Measurements from ENCODE around the gene CNOT6. TPM values are rescaled to one million over a fixed set of nuclear protein-coding genes. Genes with fewer than 3 reads are reported as not detected.

CNOT6 gene
- total RNA-seq, 1 experiment from 2014 or later, result 60.9 TPM

GRCh38 chr5:180555168-180555921, 61.2 kb downstream of the CNOT6 start:
- no peak for DNase-seq (ENCODE audit: low spot score)
- POLR2A ChIA-PET (ENCODE audit: low non-redundant PET), result no interaction called here
- H3K4me3 ChIP-seq (ENCODE audit: low read depth, low read length, poor library complexity, severe bottlenecking), result no peak overlapping the region
- BruUV-seq (replicated peaks), result no TSS peak
- H3K9me3 ChIP-seq (ENCODE audit: low read depth, low read length, poor library complexity, severe bottlenecking), result no peaks in the 10 kb centered on the region
- no peaks in the 10 kb centered on the region for H3K4me1 ChIP-seq (ENCODE audit: insufficient read depth, low read length, poor library complexity, severe bottlenecking)
- H3K27ac ChIP-seq (ENCODE audit: low read depth, low read length, poor library complexity, severe bottlenecking), result no peak overlapping the region
- CTCF ChIA-PET, result no interaction called here
- TF ChIP-seq EZH2 (IDR thresholded peaks at IDR 0.05; ENCODE audit: borderline replicate concordance, low read depth, low read length, poor library complexity, severe bottlenecking), result no peak
- no peak for TF ChIP-seq CTCF (conservative IDR thresholded peaks at IDR 0.05; ENCODE audit: low read depth, low read length)
- intact Hi-C loops (cut with micrococcal nuclease; ENCODE audit: unreplicated experiment), result no loop called here
- H3K27me3 ChIP-seq (replicated peaks; ENCODE audit: insufficient read depth, low read depth, low read length, poor library complexity), result no peaks in the 10 kb centered on the region
- peaks cover 30% of the 10 kb centered on the region for H3K36me3 ChIP-seq (ENCODE audit: insufficient read depth, low read length, poor library complexity, severe bottlenecking)

GRCh38 chr5:180557217-180557809, 63.1 kb downstream of the CNOT6 start:
- intact Hi-C loops (cut with micrococcal nuclease; ENCODE audit: unreplicated experiment), result no loop called here
- Histone ChIP-seq H3K4me3 (ENCODE audit: low read depth, low read length, poor library complexity, severe bottlenecking) (no peak overlapping the region), H3K27me3 (replicated peaks; ENCODE audit: insufficient read depth, low read depth, low read length, poor library complexity) (no peaks in the 10 kb centered on the region), H3K4me1 (ENCODE audit: insufficient read depth, low read length, poor library complexity, severe bottlenecking) (no peaks in the 10 kb centered on the region), H3K36me3 (ENCODE audit: insufficient read depth, low read length, poor library complexity, severe bottlenecking) (peaks cover 19% of the 10 kb centered on the region), H3K9me3 (ENCODE audit: low read depth, low read length, poor library complexity, severe bottlenecking) (no peaks in the 10 kb centered on the region), H3K27ac (ENCODE audit: low read depth, low read length, poor library complexity, severe bottlenecking) (no peak overlapping the region)
- no peak for DNase-seq (ENCODE audit: low spot score)
- ChIA-PET CTCF (no interaction called here), POLR2A (ENCODE audit: low non-redundant PET) (no interaction called here)
- TF ChIP-seq EZH2 (IDR thresholded peaks at IDR 0.05; ENCODE audit: borderline replicate concordance, low read depth, low read length, poor library complexity, severe bottlenecking) (no peak), CTCF (conservative IDR thresholded peaks at IDR 0.05; ENCODE audit: low read depth, low read length) (no peak)
- BruUV-seq (replicated peaks), result no TSS peak

- intact Hi-C loops (cut with micrococcal nuclease; ENCODE audit: unreplicated experiment), result no loop called here
- no peak for TF ChIP-seq EZH2 (IDR thresholded peaks at IDR 0.05; ENCODE audit: borderline replicate concordance, low read depth, low read length, poor library complexity, severe bottlenecking)
- no peak for TF ChIP-seq CTCF (conservative IDR thresholded peaks at IDR 0.05; ENCODE audit: low read depth, low read length)
- DNase-seq (ENCODE audit: low spot score), result no peak
- H3K36me3 ChIP-seq (ENCODE audit: insufficient read depth, low read length, poor library complexity, severe bottlenecking), result peaks cover 20% of the 10 kb centered on the region
- no peak overlapping the region for H3K4me3 ChIP-seq (ENCODE audit: low read depth, low read length, poor library complexity, severe bottlenecking)
- ChIA-PET CTCF (no interaction called here), POLR2A (ENCODE audit: low non-redundant PET) (no interaction called here)
- no peaks in the 10 kb centered on the region for H3K27me3 ChIP-seq (replicated peaks; ENCODE audit: insufficient read depth, low read depth, low read length, poor library complexity)
- no peak overlapping the region for H3K27ac ChIP-seq (ENCODE audit: low read depth, low read length, poor library complexity, severe bottlenecking)
- H3K9me3 ChIP-seq (ENCODE audit: low read depth, low read length, poor library complexity, severe bottlenecking), result no peaks in the 10 kb centered on the region
- BruUV-seq (replicated peaks), result no TSS peak
- H3K4me1 ChIP-seq (ENCODE audit: insufficient read depth, low read length, poor library complexity, severe bottlenecking), result no peaks in the 10 kb centered on the region
These were observed 64.1 kb downstream of the CNOT6 start for GRCh38 chr5:180558232-180558631.
